Kidney (tissue), 14 donors: ENCODE measurements around the gene SCNN1B. TPM values are rescaled to one million over a fixed set of nuclear protein-coding genes. Genes with fewer than 3 reads are reported as not detected.

Experiments used
- DNase-seq, 5 donors: peaks; one replicate each; pipeline ENCODE4 v3.0.0-alpha.2; 2013 to 2020
- FAIRE-seq: peaks from 2 replicates; lab custom pipeline; 2012; peaks lifted over from hg19 to GRCh38; lab: Jason Lieb, UNC
- H3K27ac ChIP-seq, 2 donors: one replicate each; pipeline ENCODE4 v1.7.0; 2013; ENCODE audit warnings: low read depth in 2 of 2, low read length in 2 of 2, inconsistent platforms in 1 of 2
- H3K27me3 ChIP-seq: one replicate; pipeline ENCODE4 v1.7.1; 2013; ENCODE audit warnings: low read length, inconsistent platforms; ENCODE audit not compliant: control insufficient read depth, insufficient read depth
- H3K36me3 ChIP-seq, 3 donors: one replicate each; pipeline versions ENCODE4 v1.7.0 to v1.7.1; 2013; ENCODE audit warnings: low read length in 3 of 3, control low read depth in 1 of 3, inconsistent platforms in 1 of 3; ENCODE audit not compliant: insufficient read depth in 3 of 3, control insufficient read depth in 2 of 3
- H3K4me1 ChIP-seq, 3 donors: one replicate each; pipeline versions ENCODE4 v1.7.0 to v1.7.1; 2013; ENCODE audit warnings: low read length in 3 of 3, inconsistent platforms in 1 of 3, low read depth in 1 of 3; ENCODE audit not compliant: control insufficient read depth in 2 of 3, insufficient read depth in 2 of 3
- H3K4me3 ChIP-seq, 3 donors: one replicate each; pipeline versions ENCODE4 v1.7.0 to v1.8.1; 2013; ENCODE audit warnings: low read length in 3 of 3, control low read depth in 1 of 3, inconsistent platforms in 1 of 3
- H3K9ac ChIP-seq, 3 donors: one replicate each; pipeline versions ENCODE4 v1.7.0 to v1.7.1; 2013; ENCODE audit warnings: low read length in 3 of 3, control low read depth in 1 of 3, inconsistent platforms in 1 of 3
- H3K9me3 ChIP-seq, 3 donors: one replicate each; pipeline versions ENCODE4 v1.7.0 to v1.7.1; 2013; ENCODE audit warnings: low read length in 3 of 3, control low read depth in 1 of 3, inconsistent platforms in 1 of 3; ENCODE audit not compliant: control insufficient read depth in 2 of 3, insufficient read depth in 1 of 3
- intact Hi-C: fragments of 100-400 bp; cut with DNase I; formaldehyde crosslinking; loops from one replicate; pipeline ENCODE4 v1.11.1; 2022
- polyA plus RNA-seq: library from polyadenylated mRNA; stranded (reverse); fragments of 350-450 nt; fragmentation: Illumina TruSeq; extraction: RNeasy Lipid Tissue Mini Kit (QIAGEN cat#74804); gene quantifications from one replicate; pipeline ENCODE4 v1.2.3, GENCODE V29; 2014; ENCODE audit warnings: low read depth, low replicate concordance; ENCODE audit not compliant: insufficient read depth
- total RNA-seq: library from RNA; stranded (reverse); fragmentation: NEBNext Ultra II Directional; extraction: Animal tissue kit (Norgen Biotek cat#: 25700); gene quantifications from one replicate; pipeline ENCODE4 v1.2.1, GENCODE V29; 2021
- TF ChIP-seq, protein P1 (sequence below): IDR thresholded peaks from 3 replicates; pipeline ENCODE4 v1.5.1; 2012; ENCODE audit warnings: mild to moderate bottlenecking, moderate library complexity, borderline replicate concordance; ENCODE audit not compliant: insufficient read depth; ENCODE audit errors: extremely low read depth
- donor health status: control.
- donor health status: control.
- donor health status: control.
- donor health status: control.
- donor health status: control.
- donor health status: DM: yes; HTN: yes; CAD: no.
- donor health status: Normal renal cell carcinoma (clear cell type).

SCNN1B gene
- total and polyA plus RNA-seq, 2 donors from 2014 or later, result 7.8 to 62.9 TPM

- H3K4me3 ChIP-seq, result no peak overlapping the region
- FAIRE-seq (no peak), DNase-seq (peak in 1 of 5 donors; percentile 12)
- H3K4me1 ChIP-seq, result no peaks in the 10 kb centered on the region
- peaks cover 0 to 5% (median 0%) of the 10 kb centered on the region in 3 donors for H3K9me3 ChIP-seq
- intact Hi-C loops, result no loop called here
- H3K27ac ChIP-seq, result no peak overlapping the region
- TF ChIP-seq, protein P1, sequence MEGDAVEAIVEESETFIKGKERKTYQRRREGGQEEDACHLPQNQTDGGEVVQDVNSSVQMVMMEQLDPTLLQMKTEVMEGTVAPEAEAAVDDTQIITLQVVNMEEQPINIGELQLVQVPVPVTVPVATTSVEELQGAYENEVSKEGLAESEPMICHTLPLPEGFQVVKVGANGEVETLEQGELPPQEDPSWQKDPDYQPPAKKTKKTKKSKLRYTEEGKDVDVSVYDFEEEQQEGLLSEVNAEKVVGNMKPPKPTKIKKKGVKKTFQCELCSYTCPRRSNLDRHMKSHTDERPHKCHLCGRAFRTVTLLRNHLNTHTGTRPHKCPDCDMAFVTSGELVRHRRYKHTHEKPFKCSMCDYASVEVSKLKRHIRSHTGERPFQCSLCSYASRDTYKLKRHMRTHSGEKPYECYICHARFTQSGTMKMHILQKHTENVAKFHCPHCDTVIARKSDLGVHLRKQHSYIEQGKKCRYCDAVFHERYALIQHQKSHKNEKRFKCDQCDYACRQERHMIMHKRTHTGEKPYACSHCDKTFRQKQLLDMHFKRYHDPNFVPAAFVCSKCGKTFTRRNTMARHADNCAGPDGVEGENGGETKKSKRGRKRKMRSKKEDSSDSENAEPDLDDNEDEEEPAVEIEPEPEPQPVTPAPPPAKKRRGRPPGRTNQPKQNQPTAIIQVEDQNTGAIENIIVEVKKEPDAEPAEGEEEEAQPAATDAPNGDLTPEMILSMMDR, result no peak
- no peaks in the 10 kb centered on the region for H3K27me3 ChIP-seq
- no peaks in the 10 kb centered on the region for H3K36me3 ChIP-seq
- H3K9ac ChIP-seq, result no peak overlapping the region
These were observed 32.4 kb downstream of the SCNN1B start for GRCh38 chr16:23334457-23334853.

GRCh38 chr16:23334950-23335349 is 32.8 kb downstream of the SCNN1B start:
- TF ChIP-seq, protein P1, result no peak
- FAIRE-seq (no peak), DNase-seq (no peak)
- Histone ChIP-seq H3K36me3 (no peaks in the 10 kb centered on the region), H3K9me3 (peaks cover 0 to 5% (median 0%) of the 10 kb centered on the region in 3 donors), H3K9ac (no peak overlapping the region), H3K4me3 (no peak overlapping the region), H3K27ac (no peak overlapping the region), H3K4me1 (no peaks in the 10 kb centered on the region), H3K27me3 (no peaks in the 10 kb centered on the region)
- intact Hi-C loops, result no loop called here

- Histone ChIP-seq H3K27me3 (no peaks in the 10 kb centered on the region), H3K36me3 (no peaks in the 10 kb centered on the region), H3K27ac (no peak overlapping the region), H3K4me1 (no peaks in the 10 kb centered on the region), H3K9me3 (peaks cover 0 to 5% (median 0%) of the 10 kb centered on the region in 3 donors), H3K4me3 (no peak overlapping the region), H3K9ac (no peak overlapping the region)
- intact Hi-C loops, result no loop called here
- FAIRE-seq (no peak), DNase-seq (no peak)
- TF ChIP-seq, protein P1, result no peak
These were observed 35.9 kb downstream of the SCNN1B start for GRCh38 chr16:23337836-23338550.
